Stimulated activated CD8-positive, alpha-beta memory T cell treated with anti-CD3 and anti-CD28 coated beads, Interleukin-7, amount 100 ng/mL, for 1 hour (primary cell): ENCODE data around the gene TTR.

Experiments used
- DNase-seq, 2 donors: peaks; one replicate each; pipeline ENCODE4 v3.0.0-alpha.2; 2020; ENCODE audit warnings: low read depth in 2 of 2

TTR gene

DNA sequence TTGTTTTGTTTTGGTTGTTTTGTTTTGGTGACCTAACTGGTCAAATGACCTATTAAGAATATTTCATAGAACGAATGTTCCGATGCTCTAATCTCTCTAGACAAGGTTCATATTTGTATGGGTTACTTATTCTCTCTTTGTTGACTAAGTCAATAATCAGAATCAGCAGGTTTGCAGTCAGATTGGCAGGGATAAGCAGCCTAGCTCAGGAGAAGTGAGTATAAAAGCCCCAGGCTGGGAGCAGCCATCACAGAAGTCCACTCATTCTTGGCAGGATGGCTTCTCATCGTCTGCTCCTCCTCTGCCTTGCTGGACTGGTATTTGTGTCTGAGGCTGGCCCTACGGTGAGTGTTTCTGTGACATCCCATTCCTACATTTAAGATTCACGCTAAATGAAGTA is at the start of gene TTR:
Gene TTR (plus strand): TSS at position 250 of the 400 bp plus-strand sequence. CDS start 26 bp downstream, at position 276.
- DNase-seq, result no peak

DNA sequence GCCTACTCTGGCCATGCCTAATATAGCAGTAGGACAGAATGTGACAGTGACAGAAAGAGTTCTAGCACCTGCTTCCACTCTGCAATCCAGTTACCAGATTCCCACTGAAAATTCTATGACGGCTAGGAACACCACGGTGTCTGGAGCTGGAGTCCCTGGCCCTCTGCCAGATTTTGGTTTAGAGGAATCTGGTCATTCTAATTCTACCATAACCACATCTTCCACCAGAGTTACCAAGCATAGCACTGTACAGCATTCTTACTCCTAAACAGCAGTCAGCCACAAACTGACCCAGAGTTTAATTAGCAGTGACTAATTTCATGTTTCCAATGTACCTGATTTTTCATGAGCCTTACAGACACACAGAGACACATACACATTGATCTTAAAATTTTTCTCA is 45.2 kb upstream of the TTR start:
- DNase-seq, result no peak

DNA sequence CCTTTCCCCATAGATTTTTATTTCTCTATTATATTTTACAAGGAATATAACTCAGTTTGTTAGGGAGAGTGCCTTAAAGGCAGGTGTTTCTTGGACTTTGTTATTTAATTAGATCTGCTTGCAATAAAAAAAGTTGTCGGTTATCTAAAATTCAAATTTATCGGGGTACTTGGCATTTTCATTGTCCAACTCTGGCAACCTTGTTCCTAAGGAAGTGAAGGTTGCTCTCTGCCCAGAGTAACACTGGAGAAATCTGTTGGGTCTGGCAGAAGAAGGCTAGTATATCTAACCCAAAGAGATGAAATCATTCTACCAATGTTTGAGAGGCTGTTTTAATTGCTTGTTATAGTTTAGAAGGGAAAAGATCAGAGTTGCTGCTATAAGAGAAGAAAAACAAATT is 42.8 kb upstream of the TTR start:
- DNase-seq, result no peak

- no peak for DNase-seq
Measured at GRCh38 chr18:31549416-31549815, 42.3 kb upstream of the TTR start.

- no peak for DNase-seq
Measured at GRCh38 chr18:31551883-31552282, 39.8 kb upstream of the TTR start.

DNA sequence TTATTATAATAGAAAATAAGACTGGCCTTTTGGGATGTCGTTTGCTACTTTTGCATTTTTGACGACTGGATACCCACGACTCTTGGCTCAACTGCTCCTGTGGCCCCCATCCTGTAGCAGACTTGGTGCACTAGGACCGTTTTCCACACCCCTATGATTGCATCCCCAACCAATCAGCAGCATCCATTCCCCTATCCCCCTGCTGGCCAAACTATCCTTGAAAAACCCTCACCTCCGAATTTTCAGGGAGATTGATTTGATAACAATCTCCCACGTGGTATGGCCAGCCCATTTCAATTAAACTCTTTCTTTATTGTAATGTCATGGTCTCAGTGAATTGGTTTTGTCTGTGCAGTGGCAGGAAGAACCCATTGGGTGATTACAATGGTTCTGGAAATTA is 37.9 kb upstream of the TTR start:
- no peak for DNase-seq

GRCh38 chr18:31554776-31555175 is 36.9 kb upstream of the TTR start:
- no peak for DNase-seq

DNA sequence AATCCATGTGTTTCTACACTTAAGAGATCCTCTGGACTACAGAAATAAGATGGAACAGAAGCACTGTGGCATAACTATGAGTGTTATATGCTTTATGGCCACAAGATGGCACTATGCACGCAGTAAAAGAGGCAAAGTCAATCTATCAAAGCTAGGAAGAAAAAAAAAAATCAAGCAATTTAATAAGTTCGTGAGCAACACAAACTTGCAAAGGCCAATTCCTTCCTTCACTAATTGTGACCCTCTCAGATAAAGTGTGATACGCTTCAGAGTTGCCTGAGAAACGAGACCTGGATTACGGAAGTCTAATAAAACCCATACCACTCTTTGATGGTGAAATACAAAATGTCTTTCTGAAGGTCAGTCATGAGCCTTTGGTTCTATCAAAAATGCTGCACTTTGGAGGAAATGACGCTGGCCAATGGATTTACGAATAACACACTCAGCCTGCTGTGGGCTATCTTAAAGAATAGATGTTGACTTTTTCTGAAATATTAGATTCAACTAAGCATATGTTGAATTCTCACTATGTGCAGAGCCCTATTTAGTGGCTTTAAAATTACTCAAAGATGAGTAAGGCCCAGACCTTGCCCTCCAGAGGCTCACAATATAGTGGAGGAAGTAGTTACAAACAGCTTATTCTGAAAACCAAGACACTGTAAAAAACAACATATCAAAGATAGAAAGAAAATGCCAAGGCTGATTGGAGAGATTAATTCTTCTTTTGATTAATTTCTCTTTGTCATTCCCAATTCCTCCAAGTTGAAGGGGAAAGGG is 35.5 kb upstream of the TTR start:
- no peak for DNase-seq

DNA sequence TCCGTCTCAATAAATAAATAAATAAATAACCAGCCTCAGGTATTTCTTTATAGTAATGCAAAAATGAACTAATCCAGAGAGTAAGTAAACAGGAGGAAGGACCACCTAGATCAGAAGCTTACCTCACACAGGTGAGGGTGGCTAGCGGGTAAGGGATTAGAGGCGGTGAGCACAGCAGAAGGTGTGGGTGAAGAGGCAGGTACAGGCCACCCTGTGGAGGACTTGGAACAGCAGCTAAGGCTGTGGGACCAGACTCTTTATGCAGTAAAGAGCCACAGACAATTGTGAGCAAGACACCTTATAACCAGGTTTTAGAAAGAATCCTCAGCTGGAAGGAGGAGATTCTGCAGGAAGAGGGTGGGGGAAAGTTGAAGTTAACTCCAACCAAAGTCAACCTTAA is 34.2 kb upstream of the TTR start:
- DNase-seq, result no peak

GRCh38 chr18:31558567-31558966 is 33.1 kb upstream of the TTR start:
- no peak for DNase-seq

- no peak for DNase-seq
Measured at GRCh38 chr18:31562726-31563125, 29.0 kb upstream of the TTR start.

- DNase-seq, result no peak
Measured at GRCh38 chr18:31563778-31564177, 27.9 kb upstream of the TTR start.

DNA sequence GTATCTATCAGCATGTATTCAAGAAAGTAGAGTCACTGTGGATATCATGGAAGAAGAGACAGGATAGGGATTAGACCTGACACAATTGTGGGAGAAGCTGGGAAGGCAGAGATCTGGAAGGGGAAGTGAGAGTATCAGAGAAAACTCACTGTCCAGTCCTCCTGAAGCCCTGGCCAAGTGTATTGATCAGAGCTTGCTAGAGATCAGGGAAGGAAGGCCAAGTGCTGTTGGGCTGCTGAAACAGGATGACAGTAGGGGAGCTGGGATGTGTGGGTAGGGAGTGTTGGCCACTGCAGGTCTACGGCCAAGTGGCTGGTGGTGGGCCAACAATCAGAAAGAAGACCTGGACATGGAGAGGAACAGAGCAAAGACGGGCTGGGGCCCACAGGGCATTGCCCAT is 26.3 kb upstream of the TTR start:
- DNase-seq, result no peak

- DNase-seq, result no peak
Measured at GRCh38 chr18:31565782-31566512, 25.7 kb upstream of the TTR start.

GRCh38 chr18:31566576-31567306 is 24.9 kb upstream of the TTR start:
- DNase-seq, result no peak

GRCh38 chr18:31572368-31572767 is 19.3 kb upstream of the TTR start:
- DNase-seq, result no peak

GRCh38 chr18:31573051-31573450 is 18.6 kb upstream of the TTR start:
- DNase-seq, result no peak

GRCh38 chr18:31574359-31574758 is 17.3 kb upstream of the TTR start:
- no peak for DNase-seq

DNA sequence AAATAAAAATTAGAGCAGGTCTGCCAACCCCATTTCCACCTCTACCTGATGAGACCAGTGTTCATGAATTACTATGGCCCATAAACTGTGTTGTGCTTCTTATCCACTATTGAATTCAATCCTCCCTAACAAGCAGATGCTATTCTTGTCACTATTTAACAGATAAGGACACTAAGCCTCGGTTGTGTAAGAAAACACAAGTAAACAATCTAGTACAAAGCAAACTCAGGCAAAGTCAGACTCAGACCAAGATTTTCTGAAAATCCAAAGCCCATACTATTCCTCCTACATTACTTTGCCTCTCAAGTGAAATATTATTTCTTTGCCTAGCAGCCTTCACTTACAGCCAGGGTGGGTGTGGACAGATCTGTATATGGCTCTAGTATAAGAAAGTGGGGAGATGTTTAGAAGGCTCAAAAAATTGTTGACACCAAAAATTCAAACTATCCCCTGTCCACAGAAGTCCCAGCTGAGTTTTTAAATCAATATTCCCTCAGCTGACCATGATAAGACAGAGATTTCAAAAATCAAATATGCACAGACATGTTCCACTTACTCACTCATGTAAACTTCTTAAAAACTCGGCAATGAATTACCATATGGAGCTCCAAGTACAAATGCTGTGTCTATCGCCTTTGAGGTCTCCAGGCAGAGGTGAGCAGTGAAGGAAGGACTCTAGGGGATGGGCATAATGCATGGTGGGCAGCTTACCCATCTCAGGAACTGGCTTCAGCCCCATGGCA is 16.0 kb upstream of the TTR start:
- no peak for DNase-seq

DNA sequence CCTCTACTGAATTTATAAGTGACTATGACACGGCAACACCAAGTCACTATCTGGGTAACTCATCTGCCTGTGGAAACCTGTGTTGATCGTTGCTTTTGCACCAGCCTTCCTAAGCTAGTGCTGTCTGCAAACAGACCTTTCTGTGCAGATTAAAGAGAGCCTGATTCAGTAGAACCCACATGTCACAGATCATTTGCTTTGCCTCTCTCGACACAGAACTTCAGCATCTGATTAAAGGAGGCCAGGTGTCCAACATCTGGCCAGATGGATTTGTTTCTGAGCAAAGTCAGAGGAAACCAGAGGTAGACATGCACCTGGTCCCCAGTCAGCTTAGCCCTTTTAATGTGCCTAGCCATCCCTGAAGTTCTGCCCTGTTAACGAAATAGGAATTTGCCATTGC is 15.0 kb upstream of the TTR start:
- DNase-seq, result no peak

- DNase-seq, result no peak
Measured at GRCh38 chr18:31577195-31577594, 14.5 kb upstream of the TTR start.

DNA sequence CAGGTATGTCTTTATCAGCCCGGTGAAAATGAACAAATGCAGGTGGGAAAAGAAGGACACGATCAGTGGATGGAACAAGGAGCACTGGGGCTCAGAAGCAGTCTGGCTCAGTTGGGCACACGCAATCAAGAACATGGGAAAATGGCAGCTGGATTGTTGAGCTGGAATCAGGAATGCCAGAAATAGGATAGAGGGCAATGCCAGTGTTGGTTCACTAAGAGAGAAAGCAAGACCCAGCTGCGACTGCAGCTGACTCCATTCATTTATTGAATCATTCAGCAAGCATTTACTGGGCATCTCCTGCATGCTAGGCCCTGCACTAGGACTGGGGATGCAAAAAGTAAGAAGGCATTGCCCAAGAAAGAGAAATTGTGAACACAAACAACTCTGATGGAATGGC is 13.6 kb upstream of the TTR start:
- no peak for DNase-seq
